Measurements from ENCODE around the gene ADAMTS19. TPM values are rescaled to one million over a fixed set of nuclear protein-coding genes. Genes with fewer than 3 reads are reported as not detected.

The ADAMTS19 gene
- total and polyA plus RNA-seq, 2 of the 13 experiments (the other 11 are each of a cell fraction or from before 2014, with no cell fraction given) = not detected

- Histone ChIP-seq H3K4me2 (ENCODE audit: low read depth, low read length) (no peak overlapping the region), H3K9ac (ENCODE audit: insufficient read depth, low read depth, low read length) (no peak overlapping the region), H3K4me1 (ENCODE audit: insufficient read depth, low read length) (no peaks in the 10 kb centered on the region), H2AFZ (ENCODE audit: low read length) (no peak overlapping the region), H4K20me1 (ENCODE audit: insufficient read depth, low read length) (no peaks in the 10 kb centered on the region), H3K27ac (ENCODE audit: extremely low read length, insufficient read depth, low read length) (no peak overlapping the region), H3K9me3 (ENCODE audit: low read length) (no peaks in the 10 kb centered on the region), H3K4me3 (replicated peaks in 1 of 3; ENCODE audit: insufficient read depth in 1 of 3, low read depth in 2 of 3, low read length in 3 of 3) (no peak overlapping the region), H3K79me2 (ENCODE audit: insufficient read depth, low read length) (no peaks in the 10 kb centered on the region), H3K27me3 (ENCODE audit: control insufficient read depth in 1 of 2, insufficient read depth in 2 of 2, low read length in 2 of 2) (no peaks in the 10 kb centered on the region), H3K36me3 (replicated peaks in 1 of 2; ENCODE audit: control insufficient read depth in 1 of 2, insufficient read depth in 2 of 2, low read length in 2 of 2) (no peaks in the 10 kb centered on the region)
- ChIA-PET POLR2A (no interaction called here), CTCF (ENCODE audit: low intra/inter-chr PET ratio, low total read pairs) (no interaction called here)
- in situ Hi-C loops (cut with HindIII; ENCODE audit: extremely low pct_ligation_motif_present, low pct_unique_long_range_greater_than_20kb) (no loop called here), intact Hi-C loops (cut with micrococcal nuclease; ENCODE audit: unreplicated experiment) (no loop called here)
- TF ChIP-seq ZNF496 (CRISPR knock-in tag; IDR thresholded peaks at IDR 0.05; ENCODE audit: insufficient replicate concordance) (no peak), ZFP36 (IDR thresholded peaks at IDR 0.05; ENCODE audit: borderline replicate concordance, low read depth, low read length, partially characterized antibody) (no peak), SMAD9 (CRISPR knock-in tag; IDR thresholded peaks at IDR 0.05) (no peak), SOX5 (CRISPR knock-in tag; IDR thresholded peaks at IDR 0.05; ENCODE audit: borderline replicate concordance) (no peak), EHMT2 (IDR thresholded peaks at IDR 0.05; ENCODE audit: borderline replicate concordance, low read depth, low read length) (no peak), ZNF75D (CRISPR knock-in tag; IDR thresholded peaks at IDR 0.05; ENCODE audit: borderline replicate concordance) (no peak), AHDC1 (CRISPR knock-in tag; IDR thresholded peaks at IDR 0.05; ENCODE audit: borderline replicate concordance) (no peak), XRCC5 (optimal IDR thresholded peaks at IDR 0.05; ENCODE audit: low read length) (no peak), ZNF644 (CRISPR knock-in tag; IDR thresholded peaks at IDR 0.05; ENCODE audit: low read depth) (no peak), KDM1A (CRISPR knock-in tag; IDR thresholded peaks at IDR 0.05) (no peak), ZNF251 (CRISPR knock-in tag; IDR thresholded peaks at IDR 0.05) (no peak), TOE1 (CRISPR knock-in tag; IDR thresholded peaks at IDR 0.05) (no peak), HMGA1 (CRISPR knock-in tag; conservative IDR thresholded peaks at IDR 0.05) (no peak), RBAK (CRISPR knock-in tag; IDR thresholded peaks at IDR 0.05) (no peak), GATAD1 (CRISPR knock-in tag; IDR thresholded peaks at IDR 0.05) (no peak), NONO (IDR thresholded peaks at IDR 0.05) (no peak), NONO (CRISPR knock-in tag; conservative IDR thresholded peaks at IDR 0.05) (no peak), ZSCAN25 (CRISPR knock-in tag; IDR thresholded peaks at IDR 0.05) (no peak), SOX13 (IDR thresholded peaks at IDR 0.05) (no peak), SOX13 (CRISPR knock-in tag; conservative IDR thresholded peaks at IDR 0.05 in 1 of 2, IDR thresholded peaks at IDR 0.05 in 1 of 2) (no peak)
- TF ChIP-seq, protein P1, sequence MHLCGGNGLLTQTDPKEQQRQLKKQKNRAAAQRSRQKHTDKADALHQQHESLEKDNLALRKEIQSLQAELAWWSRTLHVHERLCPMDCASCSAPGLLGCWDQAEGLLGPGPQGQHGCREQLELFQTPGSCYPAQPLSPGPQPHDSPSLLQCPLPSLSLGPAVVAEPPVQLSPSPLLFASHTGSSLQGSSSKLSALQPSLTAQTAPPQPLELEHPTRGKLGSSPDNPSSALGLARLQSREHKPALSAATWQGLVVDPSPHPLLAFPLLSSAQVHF (CRISPR knock-in tag; IDR thresholded peaks at IDR 0.05) = no peak
- DNase-seq (ENCODE audit: low spot score) = no peak
- FAIRE-seq = no peak
- no TSS peak for BruUV-seq (replicated peaks)
- ATAC-seq = no peak
- 23% methylated on average over 2 of the region's 2 CpGs for WGBS (ENCODE audit: low lambda C conversion rate)
These were observed 12.1 kb upstream of the ADAMTS19 start for GRCh38 chr5:129447968-129448367.

Measured in HepG2 (cell line).